ENCODE data around the gene POR. TPM values are rescaled to one million over a fixed set of nuclear protein-coding genes. Genes with fewer than 3 reads are reported as not detected.

POR gene
- total and polyA plus RNA-seq, 11 donors = 38.3 to 202 (median 80.0) TPM

DNA sequence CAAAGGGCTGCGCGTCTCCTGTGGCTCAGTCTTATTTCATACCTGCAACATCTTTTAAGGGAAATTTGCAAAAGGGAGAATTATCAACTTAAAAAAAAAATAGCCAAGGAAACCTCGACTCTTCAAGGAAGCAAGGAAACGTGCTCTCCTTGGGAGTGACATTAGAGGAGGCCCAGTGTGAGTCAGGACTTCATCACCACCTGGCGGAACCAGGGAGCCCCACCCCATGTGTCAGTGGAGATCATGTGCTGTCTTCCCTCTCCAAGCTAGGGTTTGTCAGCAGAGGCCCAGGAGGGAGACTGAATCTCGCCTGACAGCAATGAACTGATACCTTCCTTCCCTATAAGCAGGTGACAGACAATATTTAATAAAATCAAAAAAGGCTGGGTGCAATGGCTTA, 28.9 kb downstream of the POR start:
- Histone ChIP-seq H3K4me3 (no peak overlapping the region), H3K27me3 (no peaks in the 10 kb centered on the region), H3K36me3 (peaks cover 0 to 8% (median 0%) of the 10 kb centered on the region in 9 donors), H3K27ac (no peak overlapping the region), H3K4me1 (peaks cover 0 to 34% (median 14%) of the 10 kb centered on the region in 12 donors), H3K9me3 (no peaks in the 10 kb centered on the region)
- ATAC-seq = no peak
- TF ChIP-seq, protein P1, sequence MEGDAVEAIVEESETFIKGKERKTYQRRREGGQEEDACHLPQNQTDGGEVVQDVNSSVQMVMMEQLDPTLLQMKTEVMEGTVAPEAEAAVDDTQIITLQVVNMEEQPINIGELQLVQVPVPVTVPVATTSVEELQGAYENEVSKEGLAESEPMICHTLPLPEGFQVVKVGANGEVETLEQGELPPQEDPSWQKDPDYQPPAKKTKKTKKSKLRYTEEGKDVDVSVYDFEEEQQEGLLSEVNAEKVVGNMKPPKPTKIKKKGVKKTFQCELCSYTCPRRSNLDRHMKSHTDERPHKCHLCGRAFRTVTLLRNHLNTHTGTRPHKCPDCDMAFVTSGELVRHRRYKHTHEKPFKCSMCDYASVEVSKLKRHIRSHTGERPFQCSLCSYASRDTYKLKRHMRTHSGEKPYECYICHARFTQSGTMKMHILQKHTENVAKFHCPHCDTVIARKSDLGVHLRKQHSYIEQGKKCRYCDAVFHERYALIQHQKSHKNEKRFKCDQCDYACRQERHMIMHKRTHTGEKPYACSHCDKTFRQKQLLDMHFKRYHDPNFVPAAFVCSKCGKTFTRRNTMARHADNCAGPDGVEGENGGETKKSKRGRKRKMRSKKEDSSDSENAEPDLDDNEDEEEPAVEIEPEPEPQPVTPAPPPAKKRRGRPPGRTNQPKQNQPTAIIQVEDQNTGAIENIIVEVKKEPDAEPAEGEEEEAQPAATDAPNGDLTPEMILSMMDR (IDR thresholded peaks at IDR 0.05) = no peak
- TF ChIP-seq POLR2A (IDR thresholded peaks at IDR 0.05) = no peak
- DNase-seq = no peak
- 89 to 93% (median 91%) methylated on average over 6 of the region's 6 CpGs for WGBS, 4 donors
- intact Hi-C loops (cut with DNase I) = no loop called here

DNA sequence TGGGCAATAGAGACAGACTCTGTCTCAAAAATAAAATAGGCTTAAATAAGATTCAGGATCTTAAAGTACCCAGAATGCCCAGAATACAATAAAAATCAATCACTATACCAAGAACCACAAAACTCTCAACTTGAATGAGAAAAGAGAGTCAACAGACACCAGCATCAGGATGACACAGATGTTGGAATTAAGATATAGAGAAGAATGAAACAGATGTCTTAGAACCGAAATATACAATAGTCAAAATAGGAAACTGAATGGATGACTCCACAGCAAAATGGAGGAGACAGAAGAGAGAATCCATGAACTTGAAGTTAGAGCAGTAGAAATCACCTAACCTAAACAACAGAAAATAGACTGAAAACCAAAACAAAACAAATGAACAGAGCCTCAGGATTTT, 29.6 kb downstream of the POR start:
- Histone ChIP-seq H3K36me3 (peaks cover 0 to 8% (median 0%) of the 10 kb centered on the region in 9 donors), H3K4me1 (peaks cover 0 to 34% (median 14%) of the 10 kb centered on the region in 12 donors), H3K27me3 (no peaks in the 10 kb centered on the region), H3K9me3 (no peaks in the 10 kb centered on the region), H3K4me3 (no peak overlapping the region), H3K27ac (peak overlapping the region in 4 of 12 donors; percentile 46 to 60 (median 51))
- 89 to 96% (median 94%) methylated on average over 1 of the region's 1 CpG for WGBS, 4 donors
- ATAC-seq (no peak), DNase-seq (no peak)
- intact Hi-C loops (cut with DNase I) = no loop called here
- TF ChIP-seq POLR2A (IDR thresholded peaks at IDR 0.05) = no peak
- TF ChIP-seq, protein P1 (IDR thresholded peaks at IDR 0.05) = no peak

GRCh38 chr7:75945297-75946168, 30.6 kb downstream of the POR start:
- ATAC-seq (peak; percentile 75 to 86 (median 82)), DNase-seq (peak in 3 of 5 donors; percentile 41 to 61 (median 55))
- no peaks in the 10 kb centered on the region for H3K27me3 ChIP-seq
- no peak overlapping the region for H3K4me3 ChIP-seq
- no peak for TF ChIP-seq POLR2A (IDR thresholded peaks at IDR 0.05)
- TF ChIP-seq, protein P1 (IDR thresholded peaks at IDR 0.05) = peak in 8 of 12 donors; percentile 9 to 46 (median 21)
- H3K9me3 ChIP-seq = no peaks in the 10 kb centered on the region
- peaks cover 0 to 8% (median 0%) of the 10 kb centered on the region in 9 donors for H3K36me3 ChIP-seq
- H3K27ac ChIP-seq = peak overlapping the region in 10 of 12 donors; percentile 0 to 77 (median 54)
- peaks cover 0 to 44% (median 18%) of the 10 kb centered on the region in 12 donors for H3K4me1 ChIP-seq
- intact Hi-C loops (cut with DNase I) = no loop called here
- 71 to 75% (median 74%) methylated on average over 8 of the region's 8 CpGs for WGBS, 4 donors

DNA sequence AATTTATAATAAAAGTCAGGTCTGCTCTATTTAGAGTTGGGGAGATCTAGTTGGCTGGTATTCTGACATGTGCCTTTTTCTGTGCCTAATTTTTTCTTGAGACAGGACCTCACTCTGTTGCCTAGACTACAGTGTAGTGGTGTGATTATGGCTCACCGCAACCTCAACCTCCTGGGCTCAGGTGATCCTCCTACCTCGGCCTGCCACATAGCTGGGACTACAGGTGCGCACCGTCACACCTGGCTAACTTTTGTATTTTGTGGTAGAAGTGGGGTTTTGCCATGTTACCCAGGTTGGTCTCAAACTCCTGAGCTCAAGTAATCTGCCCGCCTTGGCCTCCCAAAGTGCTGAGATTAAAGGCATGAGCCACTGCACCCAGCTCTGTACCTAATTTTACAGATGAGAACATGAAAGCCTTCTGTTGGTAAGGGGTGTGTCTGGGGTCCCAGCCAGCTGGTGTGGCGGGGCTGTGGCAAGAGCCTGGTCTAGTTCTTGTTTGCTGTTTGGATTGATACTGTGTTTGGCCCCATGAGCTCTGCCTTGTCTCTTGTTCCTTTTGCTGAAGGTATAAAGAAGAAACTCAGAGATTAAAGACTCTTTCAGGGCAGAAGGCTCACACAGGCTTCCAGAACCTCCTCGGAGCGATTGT, 31.4 kb downstream of the POR start:
- no peaks in the 10 kb centered on the region for H3K27me3 ChIP-seq
- no peak for ATAC-seq
- intact Hi-C loops (cut with DNase I) = no loop called here

More for the DNA sequence above, 31.4 kb downstream of the POR start:
- Histone ChIP-seq H3K9me3 (no peaks in the 10 kb centered on the region), H3K36me3 (peaks cover 0 to 8% (median 0%) of the 10 kb centered on the region in 9 donors), H3K4me1 (peaks cover 0 to 52% (median 26%) of the 10 kb centered on the region in 12 donors), H3K27ac (peak overlapping the region in 5 of 12 donors; percentile 30 to 77 (median 56)), H3K4me3 (no peak overlapping the region)
- 81 to 86% (median 84%) methylated on average over 8 of the region's 8 CpGs for WGBS, 4 donors
- no peak for TF ChIP-seq POLR2A (IDR thresholded peaks at IDR 0.05)
- TF ChIP-seq, protein P1 (IDR thresholded peaks at IDR 0.05) = no peak
- no peak for DNase-seq

Data from heart left ventricle (tissue), 16 donors.